Measurements from ENCODE around the gene NBR1. TPM values are rescaled to one million over a fixed set of nuclear protein-coding genes. Genes with fewer than 3 reads are reported as not detected.
A peak's percentile ranks its signal among the peaks of the same experiment; 100 is the strongest.
"Not testable (repeated sequence)": the region's sequence is repeated elsewhere in the genome, so short reads cannot be mapped to it uniquely, and the experiment has no call there.

NBR1 gene
- total RNA-seq (100 to 1,000 TPM; 146 to 244 TPM), polyA plus RNA-seq (ENCODE audit: insufficient read depth, low read depth, low replicate concordance) (302 TPM)
- long read RNA-seq, donor 1, partial matches to known transcripts: 61 of 74 reads
- long read RNA-seq, donor 1, other reads (novel, unspliced or antisense): 13 of 74 reads
- long read RNA-seq, donor 2, partial matches to known transcripts: 16 of 31 reads
- long read RNA-seq, donor 2, other reads (novel, unspliced or antisense): 15 of 31 reads

- H3K27me3 ChIP-seq: no peaks in the 10 kb centered on the region
- peak; percentile 99 for DNase-seq
- H3K4me1 ChIP-seq: peaks cover 35% of the 10 kb centered on the region
- peak within 1 kb of the TSS; percentile 85 to 89 for H3K4me3 ChIP-seq
- peak within 1 kb of the TSS; percentile 99 to 100 for H3K27ac ChIP-seq
- 0 to 1% methylated on average over 39 to 41 of the region's 41 CpGs for WGBS, 2 donors
- TF ChIP-seq CTCF (IDR thresholded peaks at IDR 0.05): no peak
- TF ChIP-seq POLR2A (IDR thresholded peaks at IDR 0.05): peak; percentile 67
- intact Hi-C loops (cut with DNase I; ENCODE audit: low total_unique reads): no loop called here
- H3K36me3 ChIP-seq (ENCODE audit: low read depth, missing control alignments): no peaks in the 10 kb centered on the region
- H3K9me3 ChIP-seq: no peaks in the 10 kb centered on the region
These were observed at the start of gene NBR1 for GRCh38 chr17:43170766-43171585. NBR1 (plus strand) TSS chr17:43171214; CDS start chr17:43175800, 4,586 bp downstream.

GRCh38 chr17:43125133-43125966 lies 45.7 kb upstream of the NBR1 start, which contains the start of gene BRCA1:
BRCA1 (minus strand) TSS chr17:43125364; CDS start chr17:43124096, 1,268 bp downstream.
- H3K27me3 ChIP-seq: no peaks in the 10 kb centered on the region
- peak within 1 kb of the TSS; percentile 39 to 55 for H3K27ac ChIP-seq
- peaks cover 10% of the 10 kb centered on the region for H3K4me1 ChIP-seq
- peak; percentile 97 for DNase-seq
- WGBS, 2 donors: 2% methylated on average over 38 of the region's 38 CpGs
- intact Hi-C loops (cut with DNase I; ENCODE audit: low total_unique reads): no loop called here
- peak within 1 kb of the TSS; percentile 61 to 82 for H3K4me3 ChIP-seq
- H3K9me3 ChIP-seq: no peaks in the 10 kb centered on the region
- TF ChIP-seq CTCF (IDR thresholded peaks at IDR 0.05) (no peak), POLR2A (IDR thresholded peaks at IDR 0.05) (no peak)
- no peaks in the 10 kb centered on the region for H3K36me3 ChIP-seq (ENCODE audit: low read depth, missing control alignments)

GRCh38 chr17:43125967-43126910 lies 44.8 kb upstream of the NBR1 start:
- TF ChIP-seq CTCF (IDR thresholded peaks at IDR 0.05) (no peak), POLR2A (IDR thresholded peaks at IDR 0.05) (no peak)
- WGBS, 2 donors: 61 to 68% methylated on average over 46 to 59 of the region's 59 CpGs

GRCh38 chr17:43126911-43127290 lies 44.1 kb upstream of the NBR1 start:
- Histone ChIP-seq H3K27ac (peak overlapping the region in 1 of 2 donors; percentile 36), H3K4me3 (peak overlapping the region; percentile 61 to 82), H3K27me3 (no peaks in the 10 kb centered on the region), H3K4me1 (peaks cover 10% of the 10 kb centered on the region), H3K36me3 (ENCODE audit: low read depth, missing control alignments) (no peaks in the 10 kb centered on the region), H3K9me3 (no peaks in the 10 kb centered on the region)
- intact Hi-C loops (cut with DNase I; ENCODE audit: low total_unique reads): no loop called here
- no peak for DNase-seq
- TF ChIP-seq CTCF (IDR thresholded peaks at IDR 0.05): no peak
- no peak for TF ChIP-seq POLR2A (IDR thresholded peaks at IDR 0.05)
- WGBS, 2 donors: 87% methylated on average over 18 of the region's 24 CpGs; no CpG with 5 or more reads in 1 of the 2 donors

More at GRCh38 chr17:43125967-43126910, 44.8 kb upstream of the NBR1 start:
- H3K4me1 ChIP-seq: peaks cover 10% of the 10 kb centered on the region
- H3K27me3 ChIP-seq: no peaks in the 10 kb centered on the region
- no peaks in the 10 kb centered on the region for H3K36me3 ChIP-seq (ENCODE audit: low read depth, missing control alignments)
- DNase-seq: no peak
- peak overlapping the region; percentile 36 to 55 for H3K27ac ChIP-seq
- intact Hi-C loops (cut with DNase I; ENCODE audit: low total_unique reads): no loop called here
- H3K4me3 ChIP-seq: peak overlapping the region; percentile 61 to 82
- no peaks in the 10 kb centered on the region for H3K9me3 ChIP-seq

GRCh38 chr17:43127333-43127876 lies 43.6 kb upstream of the NBR1 start:
- intact Hi-C loops (cut with DNase I; ENCODE audit: low total_unique reads): not testable (repeated sequence)
- DNase-seq: peak; percentile 25
- WGBS, 2 donors: 87 to 89% methylated on average over 6 of the region's 6 CpGs

More at GRCh38 chr17:43127333-43127876, 43.6 kb upstream of the NBR1 start:
- not testable (repeated sequence) for H3K27me3 ChIP-seq; H3K4me3 ChIP-seq; H3K9me3 ChIP-seq; H3K36me3 ChIP-seq (ENCODE audit: low read depth, missing control alignments); H3K27ac ChIP-seq
- H3K4me1 ChIP-seq: peaks cover 10% of the 10 kb centered on the region
